SIG-M5 treated with dmso at 0.1 percent for 504 hours (cell line): Measurements from ENCODE around the gene LYZL4.
A peak's percentile ranks its signal among the peaks of the same experiment; 100 is the strongest.

Experiments used
- DNase-seq: peaks from one replicate; lab custom pipeline; 2025; ENCODE audit not compliant: unreplicated experiment; lab: John Stamatoyannopoulos, UW

LYZL4 gene

DNA sequence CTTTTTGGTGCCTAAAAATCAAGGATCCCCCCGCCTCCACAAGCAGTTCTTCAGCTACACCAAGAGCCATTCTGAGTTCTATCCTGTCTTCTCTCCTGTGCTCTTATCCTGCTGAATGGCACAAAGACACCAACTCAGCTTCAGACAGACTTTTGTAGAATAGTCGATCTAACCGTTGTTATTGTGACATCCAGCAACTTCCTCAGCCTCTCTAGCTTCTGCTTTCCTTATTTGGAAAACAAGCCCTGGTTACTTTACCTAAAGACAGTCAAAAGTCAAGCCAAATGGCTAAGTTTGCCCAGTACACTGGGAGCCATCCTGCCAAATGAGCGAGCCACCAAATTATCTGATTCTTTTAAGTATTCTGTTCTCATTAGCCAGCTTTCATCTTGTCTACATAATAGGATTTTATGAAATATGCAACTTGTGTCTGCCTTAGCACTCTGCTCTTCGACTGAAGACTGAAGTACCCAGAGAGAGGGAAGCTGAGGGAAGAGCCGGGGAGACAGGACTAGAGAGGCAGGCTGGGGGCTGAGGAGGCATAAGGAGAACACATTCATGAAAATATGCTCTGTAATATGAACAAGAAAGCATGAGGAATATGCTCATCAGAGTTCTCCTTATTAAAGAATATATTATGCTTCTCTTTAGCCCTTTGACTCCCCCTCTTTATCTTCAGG is 35.1 kb downstream of the LYZL4 start:
- DNase-seq, result peak; percentile 85

DNA sequence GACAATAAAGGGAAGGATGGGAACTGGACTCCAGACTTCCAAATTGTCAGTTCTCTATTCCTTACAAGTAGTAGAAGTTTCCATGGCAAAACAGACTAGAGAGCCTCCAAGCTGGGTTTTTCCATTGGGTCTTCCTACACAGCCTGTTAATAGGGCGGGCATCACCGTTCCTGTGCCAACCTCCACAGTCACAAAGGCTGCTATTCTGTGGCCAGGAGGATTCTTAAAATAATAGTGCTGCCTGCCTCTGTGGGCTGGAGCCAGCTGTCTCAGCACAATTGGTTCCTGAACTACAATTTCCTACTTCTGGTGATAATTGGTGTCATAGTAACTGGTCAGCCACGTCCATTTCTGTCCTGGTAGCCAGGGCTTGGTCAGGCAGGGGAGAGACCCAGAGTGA is 38.6 kb downstream of the LYZL4 start:
- DNase-seq, result no peak

DNA sequence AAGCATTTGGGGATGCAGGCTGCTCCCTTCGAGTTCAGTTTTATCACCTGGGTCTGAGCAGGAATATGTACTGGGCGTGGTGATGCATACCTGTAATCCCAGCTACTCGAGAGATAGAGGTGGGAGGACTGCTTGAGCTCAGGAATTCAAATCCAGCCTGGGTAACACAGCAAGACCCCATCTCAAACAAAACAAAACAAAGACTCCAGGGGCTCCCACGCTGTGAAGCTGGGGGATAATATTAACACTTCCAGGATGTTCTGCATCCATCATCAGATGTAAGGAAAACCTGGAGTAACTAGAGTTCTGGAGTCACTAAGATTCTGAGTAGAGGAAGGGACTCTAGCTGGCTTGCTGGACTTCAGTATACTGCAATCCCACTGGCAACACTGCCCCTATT is 40.6 kb downstream of the LYZL4 start:
- DNase-seq, result no peak

DNA sequence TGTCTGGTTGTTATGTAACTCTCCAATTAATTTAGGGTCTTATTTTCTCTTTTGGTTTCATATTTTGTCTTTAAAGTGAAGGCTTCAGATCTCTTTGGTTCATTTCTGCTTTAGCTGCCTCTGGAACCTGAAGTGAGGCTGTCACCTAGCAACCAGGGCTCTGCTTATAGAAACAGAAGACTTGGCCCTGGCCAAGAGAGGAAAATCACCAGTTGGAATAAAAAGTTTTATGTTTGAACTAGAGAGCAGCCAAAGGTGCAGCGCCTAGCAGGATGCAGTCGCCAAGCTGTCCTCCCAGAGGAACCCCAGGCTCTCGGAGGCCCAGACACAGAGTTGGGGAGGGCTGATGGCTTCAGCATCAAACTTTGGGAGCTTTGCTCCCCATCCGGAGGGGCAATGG is 41.1 kb downstream of the LYZL4 start:
- DNase-seq, result peak; percentile 24

DNA sequence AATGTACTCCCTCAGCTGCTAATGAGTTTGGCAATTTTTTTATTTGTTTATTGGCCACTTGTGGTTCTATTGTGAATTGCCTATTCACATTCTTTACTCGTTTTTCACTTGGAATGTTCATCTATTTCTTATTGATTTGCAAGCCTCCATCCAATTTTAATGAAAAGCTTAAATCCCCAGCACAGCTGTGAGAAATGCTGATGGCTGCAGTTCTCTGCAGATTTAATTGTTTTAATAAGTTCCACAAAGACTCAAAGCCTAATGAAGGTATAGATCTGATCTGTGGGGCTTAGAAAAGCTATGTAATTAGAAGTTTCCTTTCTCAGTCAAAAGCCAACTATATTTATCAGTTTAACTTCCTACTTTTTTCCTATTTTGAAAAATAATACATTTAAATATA is 41.5 kb downstream of the LYZL4 start:
- DNase-seq, result no peak

DNA sequence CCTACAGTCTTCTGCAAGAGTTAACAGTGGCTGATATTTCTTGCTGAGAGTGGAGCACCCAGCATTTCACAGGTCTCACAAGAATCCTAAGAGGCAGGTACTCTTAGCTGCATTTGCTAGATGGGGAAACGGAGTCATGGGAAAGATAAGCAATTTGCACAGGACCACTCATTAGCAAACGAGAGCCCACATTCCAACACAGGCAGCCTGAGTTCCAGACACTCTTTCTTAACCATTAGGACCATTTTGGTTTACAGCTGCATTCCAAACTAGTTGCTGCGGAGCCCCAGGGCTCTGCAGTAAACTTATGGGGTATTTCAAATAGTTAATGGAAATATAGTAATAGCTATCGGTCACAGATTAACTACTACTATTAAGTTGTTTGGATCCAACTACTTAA is 42.5 kb downstream of the LYZL4 start:
- no peak for DNase-seq

DNA sequence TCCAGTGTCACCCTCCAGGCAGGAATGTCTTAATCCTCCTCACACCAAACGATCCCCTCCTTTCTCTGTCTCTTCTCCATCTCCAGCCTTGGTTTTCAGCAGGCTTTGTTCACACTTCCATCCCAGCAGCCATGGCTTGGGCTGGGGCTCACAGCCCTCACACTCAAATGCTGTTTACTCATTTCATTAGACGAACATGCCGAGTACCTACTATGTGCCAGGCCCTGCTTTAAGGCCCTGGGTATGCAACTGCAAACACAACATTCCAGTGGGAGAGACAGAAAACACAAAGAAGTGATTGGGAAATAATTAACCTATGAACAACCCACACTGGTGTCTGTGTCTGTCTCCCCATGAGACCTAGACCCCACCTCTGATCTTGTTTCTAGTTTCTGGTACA is 43.9 kb downstream of the LYZL4 start:
- no peak for DNase-seq

DNA sequence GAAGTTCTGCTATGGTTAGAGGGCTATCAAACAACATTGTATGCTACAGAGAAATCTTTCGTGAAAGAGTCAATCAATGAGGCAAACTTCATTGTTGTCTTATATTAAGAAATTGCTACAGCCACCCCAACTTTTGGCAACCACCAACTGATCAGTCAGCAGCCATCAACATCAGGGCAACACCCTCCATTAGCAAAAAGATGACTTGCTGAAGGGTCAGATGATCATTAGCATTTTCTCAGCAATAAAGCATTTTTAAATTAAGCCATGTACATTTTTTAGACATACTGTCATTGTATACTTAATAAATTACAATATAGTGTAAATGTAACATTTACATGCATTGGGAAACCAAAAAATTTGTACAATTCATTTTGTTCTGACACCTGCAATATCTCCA is 53.1 kb downstream of the LYZL4 start:
- DNase-seq, result no peak

DNA sequence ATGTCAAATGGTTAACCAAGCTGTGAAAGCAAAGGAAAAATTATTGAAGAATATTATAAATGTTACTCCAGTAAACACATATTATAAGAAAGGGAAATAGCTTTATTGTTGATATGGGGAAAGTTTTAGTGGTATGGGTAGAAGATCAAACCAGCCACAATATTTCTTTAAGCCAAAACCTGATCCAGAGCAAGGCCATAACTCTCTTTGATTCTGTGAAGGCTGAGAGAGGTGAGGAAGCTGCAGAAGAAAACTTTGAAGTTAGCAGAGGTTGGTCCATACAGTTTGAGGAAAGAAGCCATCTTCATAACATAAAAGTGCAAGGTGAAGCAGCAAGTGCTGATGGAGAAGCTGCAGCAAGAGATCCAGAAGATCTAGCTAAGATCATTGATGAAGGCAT is 54.8 kb downstream of the LYZL4 start:
- DNase-seq, result no peak

DNA sequence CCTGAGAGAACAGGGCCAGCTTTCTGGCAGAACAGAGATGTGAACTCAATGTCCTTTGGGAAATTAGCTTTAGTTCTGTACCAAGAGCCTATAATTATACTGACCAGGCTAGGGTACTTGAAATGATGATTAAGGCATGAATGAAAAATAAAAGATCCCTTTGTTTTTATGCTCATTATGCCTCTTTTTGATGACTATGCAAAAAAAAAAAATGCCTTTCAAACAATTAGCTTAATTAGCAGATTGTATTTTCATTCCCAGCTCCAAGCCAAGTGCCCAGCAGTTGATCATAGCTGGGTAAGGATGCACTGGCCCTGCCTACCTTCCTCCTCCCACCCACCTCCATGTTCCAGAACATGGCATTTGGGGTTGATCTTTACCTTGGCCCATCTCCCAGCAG is 56.8 kb downstream of the LYZL4 start:
- no peak for DNase-seq

DNA sequence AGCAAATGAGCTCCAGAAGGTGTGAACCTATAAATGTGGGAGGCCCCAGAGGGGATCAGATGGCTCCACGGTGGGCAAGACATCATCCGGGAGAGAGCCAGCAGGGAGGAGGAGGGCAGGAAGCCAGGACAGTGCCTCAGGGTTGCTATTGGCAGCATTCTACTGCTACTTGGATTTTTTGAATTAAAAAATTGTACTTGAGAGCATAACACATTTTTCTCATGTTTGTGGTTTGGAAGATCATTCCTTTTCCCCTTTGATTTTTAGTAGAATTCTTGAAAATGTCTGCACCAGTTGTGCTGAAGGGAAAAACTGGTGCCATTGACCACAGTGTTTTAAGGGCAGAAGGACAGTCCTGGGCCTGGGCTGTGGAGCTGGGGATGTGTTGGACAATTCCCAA is 59.2 kb downstream of the LYZL4 start:
- no peak for DNase-seq

DNA sequence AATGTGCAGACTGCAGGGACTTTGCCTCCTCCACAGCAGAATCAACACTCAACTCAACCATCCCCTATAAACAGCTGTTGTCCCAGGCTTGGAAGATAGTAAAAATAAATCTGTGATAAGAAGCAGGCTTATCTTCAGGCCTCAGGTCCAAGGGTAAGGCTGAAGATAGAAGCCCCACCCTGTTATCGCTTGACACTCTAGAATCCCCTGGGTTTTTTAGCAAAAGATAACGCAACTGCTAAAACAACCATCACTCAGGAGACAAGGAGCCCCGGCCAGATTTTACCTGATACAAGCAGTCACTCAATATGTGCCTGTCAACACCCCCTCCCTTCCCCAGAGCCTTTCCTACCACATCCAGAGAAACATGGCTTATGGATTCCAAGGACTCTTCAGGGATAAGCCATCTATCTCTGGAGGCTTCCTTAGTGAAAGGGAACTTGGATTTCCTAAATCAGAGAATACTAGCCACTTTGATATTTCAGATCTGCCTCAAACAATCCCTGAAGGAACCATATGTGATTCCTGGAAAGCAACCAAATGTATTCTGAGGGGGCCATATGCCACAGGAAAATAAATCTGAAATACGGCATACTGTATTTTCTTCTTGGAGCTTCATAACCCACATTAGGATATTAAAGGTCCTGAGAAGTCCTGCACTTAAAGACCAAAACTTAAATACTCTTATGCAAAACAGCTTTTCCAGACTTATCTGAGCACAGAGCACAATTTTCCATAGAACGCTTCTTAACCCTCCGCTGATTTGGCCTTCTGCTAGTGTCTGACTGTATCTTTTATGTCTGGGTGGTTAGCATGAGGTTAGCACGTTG is 60.4 kb downstream of the LYZL4 start:
- DNase-seq, result no peak

DNA sequence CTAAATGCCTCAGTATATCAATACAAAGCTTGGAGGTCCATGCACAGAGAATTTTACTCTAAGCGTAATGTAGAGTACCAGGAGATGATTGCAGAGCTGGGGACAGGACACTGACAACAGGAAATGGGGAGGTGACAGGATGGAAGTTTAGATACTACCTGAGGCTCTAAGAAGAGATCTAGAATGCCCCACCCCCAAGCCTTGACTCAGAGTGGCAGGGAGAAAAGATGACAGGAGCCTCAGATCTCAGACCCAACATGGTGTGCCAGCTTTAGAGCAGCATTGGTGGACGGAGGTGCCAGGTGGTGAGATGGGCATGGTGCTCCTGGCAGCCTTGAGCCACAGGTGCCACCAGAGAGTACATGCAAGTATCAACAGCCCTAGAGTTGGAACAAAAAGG is 62.5 kb downstream of the LYZL4 start:
- no peak for DNase-seq
